ENCODE results near the gene STIM2.

Gene STIM2

GRCh38 chr4:26884026-26884425 lies 23.4 kb downstream of the STIM2 start:
- H3K4me3 ChIP-seq (replicated peaks in 1 of 2; ENCODE audit: low read depth in 2 of 2, low read length in 2 of 2), result no peak overlapping the region
- no peak for TF ChIP-seq CTCF (IDR thresholded peaks at IDR 0.05; ENCODE audit: low read depth, low read length)
- no peak for DNase-seq (ENCODE audit: low read depth in 2 of 2)

GRCh38 chr4:26884486-26884988 lies 23.9 kb downstream of the STIM2 start:
- H3K4me3 ChIP-seq (replicated peaks in 1 of 2; ENCODE audit: low read depth in 2 of 2, low read length in 2 of 2), result no peak overlapping the region
- TF ChIP-seq CTCF (IDR thresholded peaks at IDR 0.05; ENCODE audit: low read depth, low read length), result no peak
- peak in 1 of 2 donors; percentile 6 for DNase-seq (ENCODE audit: low read depth in 2 of 2)

GRCh38 chr4:26885912-26886274 lies 25.3 kb downstream of the STIM2 start:
- DNase-seq (ENCODE audit: low read depth in 2 of 2), result no peak
- no peak overlapping the region for H3K4me3 ChIP-seq (replicated peaks in 1 of 2; ENCODE audit: low read depth in 2 of 2, low read length in 2 of 2)
- no peak for TF ChIP-seq CTCF (IDR thresholded peaks at IDR 0.05; ENCODE audit: low read depth, low read length)

GRCh38 chr4:26887143-26887542 lies 26.5 kb downstream of the STIM2 start:
- no peak overlapping the region for H3K4me3 ChIP-seq (replicated peaks in 1 of 2; ENCODE audit: low read depth in 2 of 2, low read length in 2 of 2)
- no peak for TF ChIP-seq CTCF (IDR thresholded peaks at IDR 0.05; ENCODE audit: low read depth, low read length)
- DNase-seq (ENCODE audit: low read depth in 2 of 2), result no peak

- no peak for DNase-seq (ENCODE audit: low read depth in 2 of 2)
- no peak overlapping the region for H3K4me3 ChIP-seq (replicated peaks in 1 of 2; ENCODE audit: low read depth in 2 of 2, low read length in 2 of 2)
- TF ChIP-seq CTCF (IDR thresholded peaks at IDR 0.05; ENCODE audit: low read depth, low read length), result no peak
Observed at GRCh38 chr4:26887809-26888208, 27.2 kb downstream of the STIM2 start.

- no peak overlapping the region for H3K4me3 ChIP-seq (replicated peaks in 1 of 2; ENCODE audit: low read depth in 2 of 2, low read length in 2 of 2)
- DNase-seq (ENCODE audit: low read depth in 2 of 2), result no peak
- no peak for TF ChIP-seq CTCF (IDR thresholded peaks at IDR 0.05; ENCODE audit: low read depth, low read length)
Observed at GRCh38 chr4:26889356-26889755, 28.7 kb downstream of the STIM2 start.

GRCh38 chr4:26891054-26891453 lies 30.4 kb downstream of the STIM2 start:
- H3K4me3 ChIP-seq (replicated peaks in 1 of 2; ENCODE audit: low read depth in 2 of 2, low read length in 2 of 2), result no peak overlapping the region
- TF ChIP-seq CTCF (IDR thresholded peaks at IDR 0.05; ENCODE audit: low read depth, low read length), result no peak
- DNase-seq (ENCODE audit: low read depth in 2 of 2), result no peak

Measured in cardiac fibroblast (primary cell).